Esophagus muscularis mucosa (tissue), 3 donors: ENCODE measurements around the gene NTHL1.

Experiments
- POLR2A ChIP-seq: fragments of 450-650 bp; IDR thresholded peaks from one replicate; pipeline ENCODE4 v1.6.1; 2017; ENCODE audit warnings: antibody characterized with exemption, moderate library complexity, mild to moderate bottlenecking, low read depth
- POLR2AphosphoS5 ChIP-seq, 2 donors: sonication (generic); formaldehyde crosslinking; IDR thresholded peaks; one replicate each; pipeline ENCODE4 v1.6.1; 2017; ENCODE audit warnings: antibody characterized with exemption in 2 of 2
- TF ChIP-seq, protein P1 (sequence below), 3 experiments: fragments of 200-600 bp in 2 of 3; fragments of 450-650 bp in 1 of 3; sonication (generic) in 2 of 3; IDR thresholded peaks; one replicate each; pipeline ENCODE4 v1.5.1; 2017 to 2019; ENCODE audit warnings: antibody characterized with exemption in 3 of 3, mild to moderate bottlenecking in 2 of 3, moderate library complexity in 1 of 3

DNA sequence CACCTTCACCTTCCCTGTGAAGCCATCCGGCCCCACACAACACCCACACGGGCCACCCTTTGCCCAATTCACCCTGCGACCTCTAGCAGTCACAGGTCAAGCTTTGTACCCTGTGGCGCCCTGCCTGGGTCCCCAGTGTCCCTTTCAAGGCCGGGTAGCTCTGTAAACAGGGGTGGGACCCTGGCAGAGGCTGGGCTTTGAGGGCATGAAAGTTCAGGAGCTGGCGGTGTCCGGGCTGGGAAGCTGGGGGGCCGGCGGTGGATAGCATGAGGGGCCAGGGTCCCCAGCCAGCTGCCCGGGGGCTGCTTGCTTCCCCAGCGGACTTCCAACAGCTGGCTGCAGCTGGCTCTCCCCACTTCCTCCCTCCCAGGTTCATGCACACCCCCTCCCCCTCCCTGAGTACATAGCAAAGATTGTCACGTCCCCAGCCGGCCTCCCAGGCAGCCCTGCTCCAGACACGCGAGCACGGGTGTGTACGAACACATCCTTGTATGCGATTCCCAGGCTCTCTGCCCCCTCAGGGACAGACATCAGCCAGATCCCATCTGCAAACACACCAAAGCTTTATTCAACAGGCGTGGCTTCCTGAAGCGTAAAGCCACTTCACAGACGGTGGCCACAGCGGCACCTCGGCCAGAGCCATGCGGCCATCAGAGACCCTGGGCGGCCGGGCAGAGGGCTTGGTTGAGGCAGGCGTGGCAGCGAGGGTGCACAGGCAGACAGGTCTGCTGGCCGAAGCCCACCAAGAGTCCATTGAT, 8.2 kb downstream of the NTHL1 start:
- TF ChIP-seq POLR2A (no peak), POLR2AphosphoS5 (IDR thresholded peaks at IDR 0.05) (peak; percentile 51 to 60)
- TF ChIP-seq, protein P1, sequence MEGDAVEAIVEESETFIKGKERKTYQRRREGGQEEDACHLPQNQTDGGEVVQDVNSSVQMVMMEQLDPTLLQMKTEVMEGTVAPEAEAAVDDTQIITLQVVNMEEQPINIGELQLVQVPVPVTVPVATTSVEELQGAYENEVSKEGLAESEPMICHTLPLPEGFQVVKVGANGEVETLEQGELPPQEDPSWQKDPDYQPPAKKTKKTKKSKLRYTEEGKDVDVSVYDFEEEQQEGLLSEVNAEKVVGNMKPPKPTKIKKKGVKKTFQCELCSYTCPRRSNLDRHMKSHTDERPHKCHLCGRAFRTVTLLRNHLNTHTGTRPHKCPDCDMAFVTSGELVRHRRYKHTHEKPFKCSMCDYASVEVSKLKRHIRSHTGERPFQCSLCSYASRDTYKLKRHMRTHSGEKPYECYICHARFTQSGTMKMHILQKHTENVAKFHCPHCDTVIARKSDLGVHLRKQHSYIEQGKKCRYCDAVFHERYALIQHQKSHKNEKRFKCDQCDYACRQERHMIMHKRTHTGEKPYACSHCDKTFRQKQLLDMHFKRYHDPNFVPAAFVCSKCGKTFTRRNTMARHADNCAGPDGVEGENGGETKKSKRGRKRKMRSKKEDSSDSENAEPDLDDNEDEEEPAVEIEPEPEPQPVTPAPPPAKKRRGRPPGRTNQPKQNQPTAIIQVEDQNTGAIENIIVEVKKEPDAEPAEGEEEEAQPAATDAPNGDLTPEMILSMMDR (IDR thresholded peaks at IDR 0.05): no peak
